T-helper 2 cell treated with Interferon-gamma antibody and Interleukin-4, amounts not matched to agents 5 μg/mL and 100 μg/mL, for 36 hours (primary cell): ENCODE measurements around the gene TBATA.
A peak's percentile ranks its signal among the peaks of the same experiment; 100 is the strongest.
"Not testable (repeated sequence)": the region's sequence is repeated elsewhere in the genome, so short reads cannot be mapped to it uniquely, and the experiment has no call there.

Source experiments
- DNase-seq: peaks from one replicate; pipeline ENCODE4 v3.0.0; 2021; ENCODE audit warnings: low spot score
- H3K27ac Mint-ChIP-seq: one replicate; pipeline ENCODE4 v1.8.0; 2021; ENCODE audit warnings: mild to moderate bottlenecking, mixed read lengths
- H3K27me3 Mint-ChIP-seq: one replicate; pipeline ENCODE4 v1.8.0; 2021; ENCODE audit warnings: low read depth, mixed read lengths
- H3K36me3 Mint-ChIP-seq: one replicate; pipeline ENCODE4 v1.8.0; 2021; ENCODE audit warnings: low read depth, mixed read lengths
- H3K4me1 Mint-ChIP-seq: one replicate; pipeline ENCODE4 v1.8.0; 2021; ENCODE audit warnings: low read depth, mixed read lengths
- H3K4me3 Mint-ChIP-seq: one replicate; pipeline ENCODE4 v1.8.0; 2022; ENCODE audit warnings: mild to moderate bottlenecking, moderate library complexity, mixed read lengths
- H3K9me3 Mint-ChIP-seq: one replicate; pipeline ENCODE4 v1.8.0; 2021; ENCODE audit warnings: mixed read lengths

Gene TBATA

DNA sequence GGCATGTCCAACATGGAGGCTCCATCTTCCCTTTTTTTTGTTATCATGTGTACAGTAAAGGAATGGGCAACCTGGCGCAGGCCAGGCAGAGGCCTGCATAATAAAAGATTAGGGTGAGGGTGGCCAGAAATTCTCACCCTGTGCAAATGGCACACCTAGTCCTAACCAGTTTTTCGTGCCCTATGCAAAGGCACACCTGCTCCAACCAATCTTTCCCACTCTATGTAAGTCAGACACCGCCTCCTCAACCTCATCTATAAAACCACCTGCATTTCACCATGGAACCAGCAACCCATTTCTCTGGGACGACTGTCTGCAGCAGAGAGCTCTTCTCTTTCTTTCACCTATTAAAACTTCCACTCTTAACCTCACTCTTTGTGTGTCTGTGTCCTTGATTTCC lies 16.1 kb downstream of the TBATA start:
- Mint-ChIP-seq H3K4me3 (no peak overlapping the region), H3K27ac (no peak overlapping the region), H3K4me1 (no peaks in the 10 kb centered on the region), H3K9me3 (peaks cover 9% of the 10 kb centered on the region), H3K27me3 (peaks cover 8% of the 10 kb centered on the region), H3K36me3 (no peaks in the 10 kb centered on the region)
- DNase-seq, result no peak

DNA sequence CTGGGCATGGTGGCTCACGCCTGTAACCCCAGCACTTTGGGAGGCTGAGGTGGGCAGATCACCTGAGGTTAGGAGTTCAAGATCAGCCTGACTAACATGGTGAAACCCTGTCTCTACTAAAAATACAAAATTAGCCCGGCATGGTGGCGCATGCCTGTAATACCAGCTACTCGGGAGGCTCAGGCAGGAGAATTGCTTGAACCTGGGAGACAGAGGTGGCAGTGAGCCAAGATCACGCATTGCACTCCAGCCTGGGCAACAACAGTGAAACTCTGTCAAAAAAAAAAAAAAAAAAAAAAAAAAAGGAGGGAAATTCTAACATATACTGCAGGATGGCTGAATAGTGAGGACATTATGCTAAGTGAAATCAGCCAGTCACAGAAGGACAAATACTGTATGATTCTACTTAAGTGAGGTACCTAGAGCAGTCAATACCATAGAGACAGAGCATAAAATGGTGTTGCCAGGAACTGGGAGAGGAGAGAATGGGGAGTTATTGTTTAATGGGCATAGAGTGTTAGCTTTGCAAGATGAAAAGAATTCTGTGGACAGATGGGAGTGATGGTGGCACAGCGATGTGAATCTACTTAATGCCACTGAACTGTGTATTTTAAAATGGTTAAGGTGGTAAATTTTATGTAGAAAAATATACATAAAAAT lies 17.0 kb downstream of the TBATA start:
- H3K9me3 Mint-ChIP-seq, DNase-seq, H3K27ac Mint-ChIP-seq, H3K4me1 Mint-ChIP-seq, H3K4me3 Mint-ChIP-seq, H3K27me3 Mint-ChIP-seq, H3K36me3 Mint-ChIP-seq: not testable (repeated sequence)

DNA sequence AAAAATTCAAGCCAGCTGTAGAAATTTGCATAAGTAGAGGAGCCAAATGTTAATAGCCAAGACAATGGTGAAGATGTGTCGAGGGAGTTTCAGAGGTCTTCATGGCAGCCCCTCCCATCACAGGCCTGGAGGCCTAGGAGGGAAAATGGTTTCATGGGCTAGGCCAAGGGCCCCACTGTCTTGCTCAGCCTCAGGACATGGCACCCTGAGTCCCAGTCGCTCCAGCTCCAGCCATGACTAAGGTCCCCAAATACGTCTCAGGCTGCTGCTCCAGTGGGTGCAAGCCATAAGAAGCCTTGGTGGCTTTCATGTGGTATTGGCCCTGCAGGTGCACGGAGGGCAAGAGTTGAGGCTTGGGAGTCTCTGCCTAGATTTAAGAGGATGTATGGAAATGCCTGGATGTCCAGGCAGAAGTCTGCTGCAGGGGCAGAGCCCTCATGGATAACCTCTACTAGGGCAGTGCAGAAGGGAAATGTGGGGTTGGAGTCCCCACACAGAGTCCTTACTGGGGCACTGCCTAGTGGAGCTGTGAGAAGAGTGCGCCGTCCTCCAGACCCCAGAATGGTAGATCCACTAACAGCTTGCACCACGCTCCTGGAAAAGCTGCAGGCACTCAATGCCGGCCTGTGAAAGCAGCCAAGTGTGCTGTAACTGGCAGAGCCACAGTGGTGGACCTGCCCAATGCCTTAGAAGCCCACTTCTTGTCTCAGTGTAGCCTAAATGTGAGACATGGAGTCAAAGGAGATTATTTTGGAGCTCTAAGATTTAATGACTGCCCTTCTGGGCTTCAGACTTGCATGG lies 19.2 kb downstream of the TBATA start:
- H3K4me1 Mint-ChIP-seq, result no peaks in the 10 kb centered on the region
- no peak overlapping the region for H3K27ac Mint-ChIP-seq
- peaks cover 8% of the 10 kb centered on the region for H3K27me3 Mint-ChIP-seq
- H3K4me3 Mint-ChIP-seq, result no peak overlapping the region
- peaks cover 9% of the 10 kb centered on the region for H3K9me3 Mint-ChIP-seq
- no peaks in the 10 kb centered on the region for H3K36me3 Mint-ChIP-seq
- DNase-seq, result no peak

DNA sequence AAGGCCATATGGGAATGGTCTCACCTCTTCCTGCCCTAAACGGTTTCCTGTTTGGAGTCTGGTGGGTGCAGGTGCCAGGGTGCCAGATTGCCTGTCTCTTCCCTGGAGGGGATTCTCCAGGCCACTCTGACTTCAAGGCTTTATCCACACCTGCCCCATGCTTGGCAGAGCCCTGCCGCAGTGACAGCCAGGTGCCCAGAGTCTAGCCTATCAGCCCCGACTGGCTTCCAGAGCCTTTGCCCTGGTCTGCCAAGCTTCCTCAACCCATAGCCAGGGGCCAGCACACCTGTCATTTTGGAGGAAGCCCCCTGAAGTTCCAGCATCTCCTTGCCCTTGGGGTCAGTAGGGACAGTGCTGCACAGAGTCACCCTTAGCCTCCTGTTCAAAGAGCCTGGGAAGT lies 21.6 kb downstream of the TBATA start:
- Mint-ChIP-seq H3K36me3 (no peaks in the 10 kb centered on the region), H3K4me3 (no peak overlapping the region), H3K27me3 (peaks cover 4% of the 10 kb centered on the region), H3K27ac (no peak overlapping the region), H3K4me1 (peaks cover 4% of the 10 kb centered on the region), H3K9me3 (peaks cover 9% of the 10 kb centered on the region)
- DNase-seq, result no peak

DNA sequence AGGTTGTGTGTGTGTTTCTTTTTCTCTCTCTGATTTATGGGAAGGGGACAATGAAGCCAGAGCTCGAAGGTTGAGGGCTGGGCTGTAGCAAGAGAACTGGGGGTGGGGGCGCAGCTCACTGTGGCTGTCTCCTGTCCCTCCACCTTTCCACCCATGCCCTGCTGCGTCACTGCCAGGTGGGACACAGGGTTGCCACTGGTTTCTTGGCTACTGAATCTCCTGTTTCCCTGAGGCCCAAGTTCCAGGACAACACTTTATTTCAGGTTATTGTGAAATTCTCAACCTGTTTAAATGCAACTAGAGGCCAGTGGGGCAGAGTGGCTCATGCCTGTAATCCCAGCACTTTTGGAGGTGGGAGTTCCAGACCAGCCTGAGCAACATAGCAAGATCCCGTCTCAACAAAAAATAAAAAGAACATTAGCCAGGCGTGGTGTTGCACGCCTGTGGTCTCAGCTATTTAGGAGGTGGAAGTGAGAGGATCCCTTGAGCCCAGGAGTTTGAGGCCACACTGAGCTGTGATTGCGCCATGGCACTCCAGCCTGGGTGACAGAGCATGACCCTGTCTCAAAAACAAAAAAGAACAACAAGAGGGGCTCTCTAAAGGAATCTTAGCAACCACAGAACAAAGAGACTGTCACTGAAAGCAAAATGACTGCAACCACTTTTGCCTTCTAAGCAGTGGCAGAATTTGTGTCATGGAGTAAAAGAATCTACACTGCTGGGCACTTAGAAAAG lies 22.6 kb downstream of the TBATA start:
- H3K27me3 Mint-ChIP-seq, result peaks cover 2% of the 10 kb centered on the region

DNA sequence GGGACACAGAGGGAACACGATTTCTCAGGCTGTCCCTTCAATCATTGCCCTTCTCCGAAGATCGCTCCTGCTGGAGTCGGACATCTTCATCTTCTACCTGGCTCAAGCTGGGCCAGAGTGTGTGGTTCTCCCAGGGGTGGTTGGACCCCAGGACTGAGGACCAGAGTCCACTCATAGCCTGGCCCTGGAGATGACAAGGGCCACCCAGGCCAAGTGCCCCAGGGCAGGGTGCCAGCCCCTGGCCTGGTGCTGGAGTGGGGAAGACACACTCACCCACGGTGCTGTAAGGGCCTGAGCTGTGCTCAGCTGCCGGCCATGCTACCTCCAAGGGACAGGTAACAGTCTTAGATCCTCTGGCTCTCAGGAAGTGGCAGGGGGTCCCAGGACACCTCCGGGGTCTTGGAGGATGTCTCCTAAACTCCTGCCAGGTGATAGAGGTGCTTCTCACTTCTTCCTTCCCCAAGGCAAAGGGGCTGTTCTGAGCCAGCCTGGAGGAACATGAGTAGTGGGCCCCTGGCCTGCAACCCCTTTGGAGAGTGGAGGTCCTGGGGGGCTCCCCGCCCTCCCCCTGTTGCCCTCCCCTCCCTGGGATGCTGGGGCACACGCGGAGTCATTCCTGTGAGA lies 23.3 kb downstream of the TBATA start:
- Mint-ChIP-seq H3K27ac (peak overlapping the region; percentile 15), H3K4me3 (no peak overlapping the region), H3K27me3 (peaks cover 2% of the 10 kb centered on the region)

More for the DNA sequence above, 22.6 kb downstream of the TBATA start:
- no peak overlapping the region for H3K4me3 Mint-ChIP-seq
- H3K36me3 Mint-ChIP-seq, result no peaks in the 10 kb centered on the region
- H3K4me1 Mint-ChIP-seq, result peaks cover 4% of the 10 kb centered on the region
- no peak overlapping the region for H3K27ac Mint-ChIP-seq
- H3K9me3 Mint-ChIP-seq, result peaks cover 9% of the 10 kb centered on the region
- DNase-seq, result no peak

DNA sequence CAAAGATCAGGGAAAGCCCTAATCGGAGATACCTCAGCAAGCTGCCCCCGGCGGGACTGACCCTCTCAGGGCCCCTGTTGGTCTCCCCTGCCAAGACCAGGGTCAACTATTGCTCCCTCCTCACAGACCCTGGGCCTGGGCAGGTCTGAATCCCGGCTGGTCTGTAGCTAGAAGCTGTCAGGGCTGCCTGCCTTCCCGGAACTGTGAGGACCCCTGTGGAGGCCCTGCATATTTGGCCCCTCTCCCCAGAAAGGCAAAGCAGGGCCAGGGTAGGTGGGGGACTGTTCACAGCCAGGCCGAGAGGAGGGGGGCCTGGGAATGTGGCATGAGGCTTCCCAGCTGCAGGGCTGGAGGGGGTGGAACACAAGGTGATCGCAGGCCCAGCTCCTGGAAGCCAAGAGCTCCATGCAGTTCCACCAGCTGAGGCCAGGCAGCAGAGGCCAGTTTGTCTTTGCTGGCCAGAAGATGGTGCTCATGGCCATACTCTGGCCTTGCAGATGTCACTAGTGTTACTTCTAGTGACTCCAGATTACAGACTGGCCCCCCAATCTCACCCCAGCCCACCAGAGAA lies 24.1 kb downstream of the TBATA start:
- Mint-ChIP-seq H3K27me3 (no peaks in the 10 kb centered on the region), H3K4me3 (no peak overlapping the region), H3K36me3 (no peaks in the 10 kb centered on the region), H3K9me3 (peaks cover 5% of the 10 kb centered on the region), H3K4me1 (peaks cover 4% of the 10 kb centered on the region), H3K27ac (no peak overlapping the region)
- no peak for DNase-seq

More for the DNA sequence above, 23.3 kb downstream of the TBATA start:
- H3K4me1 Mint-ChIP-seq, result peaks cover 4% of the 10 kb centered on the region
- H3K9me3 Mint-ChIP-seq, result peaks cover 7% of the 10 kb centered on the region
- H3K36me3 Mint-ChIP-seq, result no peaks in the 10 kb centered on the region
- no peak for DNase-seq

DNA sequence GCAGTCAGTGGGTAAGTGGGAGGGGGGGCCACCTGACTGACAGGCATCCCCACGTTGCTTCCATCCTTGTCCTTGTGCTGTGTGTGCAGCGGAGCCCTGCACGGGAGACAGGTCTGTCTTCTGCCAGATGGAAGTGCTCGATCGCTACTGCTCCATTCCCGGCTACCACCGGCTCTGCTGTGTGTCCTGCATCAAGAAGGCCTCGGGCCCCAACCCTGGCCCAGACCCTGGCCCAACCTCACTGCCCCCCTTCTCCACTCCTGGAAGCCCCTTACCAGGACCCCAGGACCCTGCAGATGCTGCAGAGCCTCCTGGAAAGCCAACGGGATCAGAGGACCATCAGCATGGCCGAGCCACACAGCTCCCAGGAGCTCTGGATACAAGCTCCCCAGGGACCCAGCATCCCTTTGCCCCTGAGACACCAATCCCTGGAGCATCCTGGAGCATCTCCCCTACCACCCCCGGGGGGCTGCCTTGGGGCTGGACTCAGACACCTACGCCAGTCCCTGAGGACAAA lies 24.8 kb downstream of the TBATA start:
- Mint-ChIP-seq H3K4me3 (no peak overlapping the region), H3K4me1 (peaks cover 4% of the 10 kb centered on the region), H3K27ac (no peak overlapping the region), H3K27me3 (no peaks in the 10 kb centered on the region), H3K9me3 (peaks cover 4% of the 10 kb centered on the region), H3K36me3 (no peaks in the 10 kb centered on the region)
- DNase-seq, result no peak

DNA sequence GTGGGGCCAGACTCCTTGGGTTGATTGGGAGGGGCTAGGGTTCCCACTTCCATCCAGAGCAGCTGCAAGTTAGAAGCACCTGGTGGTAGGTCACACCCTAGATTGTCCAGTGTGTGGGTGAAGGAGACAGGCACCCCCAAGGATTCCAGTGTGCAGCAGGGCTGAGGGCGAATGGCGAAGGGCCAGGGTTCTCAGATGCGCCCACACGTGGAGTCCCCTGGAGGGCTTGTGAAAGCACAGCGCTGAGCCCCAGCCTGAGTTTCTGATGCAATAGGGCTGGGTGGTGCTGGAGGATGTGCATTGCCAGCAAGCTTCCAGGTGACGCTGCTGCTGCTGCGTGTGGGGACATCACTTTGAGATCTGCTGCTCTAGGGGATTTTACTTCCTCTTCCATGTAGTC lies 25.4 kb downstream of the TBATA start:
- no peak for DNase-seq
- no peak overlapping the region for H3K4me3 Mint-ChIP-seq
- H3K4me1 Mint-ChIP-seq, result peaks cover 4% of the 10 kb centered on the region
- no peaks in the 10 kb centered on the region for H3K9me3 Mint-ChIP-seq
- H3K27me3 Mint-ChIP-seq, result no peaks in the 10 kb centered on the region
- H3K27ac Mint-ChIP-seq, result no peak overlapping the region
- H3K36me3 Mint-ChIP-seq, result no peaks in the 10 kb centered on the region

DNA sequence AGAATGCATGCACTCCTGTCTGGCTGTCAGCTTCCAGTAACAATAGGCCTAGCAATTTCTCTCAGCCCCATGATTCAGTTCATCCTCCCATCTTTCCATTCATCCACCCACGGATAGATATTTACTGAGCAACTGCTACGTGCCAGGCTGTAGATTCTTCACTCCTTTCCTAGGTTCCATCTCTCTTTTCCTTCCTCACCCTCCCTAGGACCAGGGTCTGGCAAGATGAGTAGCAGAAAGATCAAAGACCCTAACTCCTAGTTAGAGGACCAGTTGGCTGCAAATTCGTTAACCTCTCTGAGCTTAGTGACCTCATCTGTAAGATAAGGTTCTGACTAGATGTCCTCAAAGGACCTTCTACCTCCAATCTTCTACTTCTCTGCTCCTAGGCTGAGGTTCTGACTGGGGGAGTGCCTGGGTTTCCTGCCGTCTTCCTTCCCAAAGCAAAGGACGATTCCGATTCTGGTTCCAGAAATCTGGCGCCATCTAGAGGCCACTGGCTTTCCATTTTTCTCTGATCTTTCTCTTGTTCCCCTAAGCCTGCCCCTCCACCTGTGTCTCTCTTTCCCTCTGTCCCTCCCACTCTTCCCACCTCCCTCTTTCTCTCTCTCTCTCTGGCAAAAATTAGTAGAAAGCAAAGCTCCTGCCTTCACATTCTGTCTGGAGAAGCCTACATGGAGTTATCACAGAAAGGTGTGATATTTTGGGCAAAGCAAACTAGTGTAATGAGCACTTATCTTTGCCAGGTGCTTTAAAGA lies 26.2 kb downstream of the TBATA start:
- Mint-ChIP-seq H3K4me1 (peaks cover 4% of the 10 kb centered on the region), H3K27ac (no peak overlapping the region), H3K27me3 (no peaks in the 10 kb centered on the region), H3K36me3 (no peaks in the 10 kb centered on the region), H3K9me3 (no peaks in the 10 kb centered on the region), H3K4me3 (no peak overlapping the region)
- DNase-seq, result peak; percentile 44

DNA sequence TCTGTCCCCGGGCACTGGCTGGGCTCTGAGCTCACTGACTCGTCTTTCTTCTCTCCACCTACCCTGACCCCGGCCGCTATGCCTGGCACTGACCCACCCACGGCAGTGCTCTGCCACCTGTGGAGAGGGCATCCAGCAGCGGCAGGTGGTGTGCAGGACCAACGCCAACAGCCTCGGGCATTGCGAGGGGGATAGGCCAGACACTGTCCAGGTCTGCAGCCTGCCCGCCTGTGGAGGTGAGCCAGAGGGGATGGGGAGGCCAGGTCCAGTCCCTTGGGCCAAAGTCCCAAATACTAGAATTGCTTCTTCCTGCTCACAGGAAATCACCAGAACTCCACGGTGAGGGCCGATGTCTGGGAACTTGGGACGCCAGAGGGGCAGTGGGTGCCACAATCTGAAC lies 27.3 kb downstream of the TBATA start:
- Mint-ChIP-seq H3K4me3 (no peak overlapping the region), H3K36me3 (no peaks in the 10 kb centered on the region), H3K27me3 (no peaks in the 10 kb centered on the region), H3K4me1 (peaks cover 4% of the 10 kb centered on the region), H3K27ac (no peak overlapping the region), H3K9me3 (no peaks in the 10 kb centered on the region)
- DNase-seq, result no peak

DNA sequence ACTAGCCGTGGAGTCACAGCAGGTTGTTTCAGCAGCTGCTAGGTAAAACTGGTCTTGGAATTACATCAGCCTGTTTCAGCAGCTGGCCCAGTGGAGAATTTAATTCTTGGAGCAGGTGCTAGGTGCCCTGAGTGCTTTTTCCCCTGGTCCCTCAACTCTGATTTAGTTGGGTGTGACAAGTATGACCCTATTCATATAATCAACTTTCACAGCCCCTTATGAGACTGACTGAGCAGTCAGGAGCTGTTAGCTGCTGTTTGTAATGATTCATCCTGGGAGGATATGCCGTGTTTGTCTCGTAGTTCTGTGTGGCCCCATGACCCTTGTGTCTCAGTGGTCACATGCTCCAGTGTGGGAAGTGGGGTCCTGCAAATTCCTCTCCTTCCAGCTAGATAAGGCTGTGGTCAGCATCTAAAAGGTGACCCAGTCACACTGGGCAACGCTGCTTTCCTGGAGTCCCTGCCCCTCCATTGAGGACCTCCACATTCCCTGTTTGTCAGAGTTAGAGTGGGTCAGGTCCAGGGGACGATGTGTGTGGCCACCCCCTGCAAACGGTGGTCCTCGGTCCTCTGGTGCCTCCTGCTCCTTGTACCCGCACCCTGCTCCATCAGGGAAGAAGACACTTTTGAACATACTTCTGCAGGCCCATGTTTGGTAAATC lies 28.3 kb downstream of the TBATA start:
- H3K9me3 Mint-ChIP-seq, result no peaks in the 10 kb centered on the region
- H3K4me1 Mint-ChIP-seq, result peaks cover 4% of the 10 kb centered on the region
- H3K4me3 Mint-ChIP-seq, result no peak overlapping the region

More for the DNA sequence above, 28.3 kb downstream of the TBATA start:
- Mint-ChIP-seq H3K27ac (no peak overlapping the region), H3K36me3 (no peaks in the 10 kb centered on the region), H3K27me3 (no peaks in the 10 kb centered on the region)
- no peak for DNase-seq
